Lower leg skin (tissue), 3 donors: Measurements from ENCODE around the gene AQP5.

Source experiments
- CTCF ChIP-seq, 3 donors: fragments of 450-650 bp; IDR thresholded peaks; one replicate each; pipeline ENCODE4 v1.5.1; 2016; ENCODE audit warnings: antibody characterized with exemption in 3 of 3, mild to moderate bottlenecking in 3 of 3, moderate library complexity in 2 of 3
- POLR2A ChIP-seq, 2 donors: fragments of 450-650 bp; IDR thresholded peaks; one replicate each; pipeline ENCODE4 v1.6.1; 2016 to 2017; ENCODE audit warnings: antibody characterized with exemption in 2 of 2, mild to moderate bottlenecking in 1 of 2, moderate library complexity in 1 of 2

- TF ChIP-seq CTCF (IDR thresholded peaks at IDR 0.05) (no peak), POLR2A (IDR thresholded peaks at IDR 0.05) (no peak)
These were observed 10.0 kb upstream of the AQP5 start for GRCh38 chr12:49951411-49952240.
